ENCODE data around the gene ZNF341. TPM values are rescaled to one million over a fixed set of nuclear protein-coding genes. Genes with fewer than 3 reads are reported as not detected.
A peak's percentile ranks its signal among the peaks of the same experiment; 100 is the strongest.

The ZNF341 gene
- total RNA-seq, 2 donors from 2014 or later, result 1.8 to 2.3 TPM

DNA sequence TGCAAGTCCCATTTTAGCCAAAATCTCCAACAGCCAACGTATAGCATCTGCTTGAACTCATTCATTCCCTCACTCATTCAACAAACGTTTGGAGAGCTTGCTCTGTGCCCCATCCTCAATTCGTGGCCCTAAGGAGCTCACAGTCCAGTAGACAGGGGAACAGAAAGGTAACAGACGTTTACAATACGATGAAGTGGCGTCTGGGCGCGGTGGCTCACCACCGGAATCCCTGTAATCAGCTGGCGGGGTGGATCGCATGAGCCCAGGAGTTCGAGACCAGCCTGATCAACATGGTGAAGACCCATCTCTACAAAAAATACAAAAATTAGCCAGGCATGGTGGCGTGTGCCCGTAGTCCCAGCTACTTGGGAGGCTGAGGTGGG is 44.8 kb upstream of the ZNF341 start:
- H3K4me3 ChIP-seq, result peak overlapping the region; percentile 60
- peak overlapping the region; percentile 16 to 32 for H3K27ac ChIP-seq
- TF ChIP-seq CTCF (IDR thresholded peaks at IDR 0.05), result no peak
- no peaks in the 10 kb centered on the region for H3K9me3 ChIP-seq
- ATAC-seq (ENCODE audit: insufficient number of reproducible peaks, low FRiP score, low read depth), result no peak
- DNase-seq (ENCODE audit: low spot score), result no peak
- H3K27me3 ChIP-seq (replicated peaks; ENCODE audit: insufficient read depth), result no peaks in the 10 kb centered on the region
- H3K4me1 ChIP-seq (ENCODE audit: control insufficient read depth in 1 of 2, low read depth in 2 of 2), result peaks cover 5 to 13% of the 10 kb centered on the region in 2 donors
- H3K36me3 ChIP-seq, result no peaks in the 10 kb centered on the region

- Histone ChIP-seq H3K4me3 (no peak overlapping the region), H3K36me3 (no peaks in the 10 kb centered on the region), H3K27me3 (replicated peaks; ENCODE audit: insufficient read depth) (no peaks in the 10 kb centered on the region), H3K27ac (no peak overlapping the region), H3K4me1 (ENCODE audit: control insufficient read depth in 1 of 2, low read depth in 2 of 2) (peaks cover 5 to 13% of the 10 kb centered on the region in 2 donors), H3K9me3 (no peaks in the 10 kb centered on the region)
- ATAC-seq (ENCODE audit: insufficient number of reproducible peaks, low FRiP score, low read depth) (no peak), DNase-seq (ENCODE audit: low spot score) (no peak)
- TF ChIP-seq CTCF (IDR thresholded peaks at IDR 0.05), result no peak
These were observed 44.4 kb upstream of the ZNF341 start for GRCh38 chr20:33687370-33687915.

DNA sequence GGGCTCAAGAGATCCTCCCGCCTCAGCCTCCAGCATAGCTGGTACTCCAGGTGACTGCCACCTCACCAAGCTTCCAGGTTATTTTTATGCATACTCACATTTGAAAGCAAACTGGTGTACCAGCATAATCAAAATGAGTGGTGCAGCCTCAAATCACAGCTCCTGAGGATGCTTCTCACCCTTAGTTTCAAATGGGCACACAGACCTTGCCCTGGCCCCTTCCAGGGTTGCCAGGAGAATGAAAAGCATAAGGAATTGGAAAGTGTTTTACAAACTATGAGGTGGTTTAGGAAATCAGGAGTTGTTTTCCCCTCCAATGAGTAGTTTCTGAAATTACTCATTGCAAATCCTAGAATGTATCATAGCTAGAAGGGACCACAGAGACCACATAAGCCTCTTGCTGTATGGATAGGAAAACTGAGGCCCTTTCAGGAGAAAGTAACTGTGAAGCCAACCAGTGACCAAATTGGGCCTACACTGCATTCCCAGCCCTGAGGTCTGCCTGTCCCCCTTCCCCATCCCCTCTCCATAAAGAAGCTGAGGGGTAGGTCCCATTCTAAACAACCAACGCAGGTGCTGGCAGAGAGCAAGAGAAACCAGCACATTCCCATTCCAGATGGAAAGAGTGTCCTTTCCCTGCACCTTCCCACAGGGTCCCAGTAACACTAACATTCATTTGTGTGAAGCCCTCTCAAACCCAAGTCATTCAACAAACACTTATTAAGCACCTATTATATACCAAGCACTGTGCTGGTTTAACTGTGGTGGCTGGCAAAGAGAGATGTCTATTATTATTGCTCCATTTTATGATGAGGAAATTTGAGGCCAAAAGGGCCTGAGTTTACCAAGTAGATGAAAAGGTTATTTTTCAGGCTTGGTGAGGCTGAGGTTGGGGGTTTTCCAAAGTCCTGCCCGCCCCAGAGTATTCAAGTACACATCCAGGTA is 43.5 kb upstream of the ZNF341 start:
- no peaks in the 10 kb centered on the region for H3K36me3 ChIP-seq
- H3K4me3 ChIP-seq, result no peak overlapping the region
- H3K4me1 ChIP-seq (ENCODE audit: control insufficient read depth in 1 of 2, low read depth in 2 of 2), result peaks cover 5 to 16% of the 10 kb centered on the region in 2 donors
- no peak for TF ChIP-seq CTCF (IDR thresholded peaks at IDR 0.05)
- H3K27me3 ChIP-seq (replicated peaks; ENCODE audit: insufficient read depth), result no peaks in the 10 kb centered on the region
- ATAC-seq (ENCODE audit: insufficient number of reproducible peaks, low FRiP score, low read depth) (no peak), DNase-seq (ENCODE audit: low spot score) (no peak)
- H3K9me3 ChIP-seq, result no peaks in the 10 kb centered on the region
- no peak overlapping the region for H3K27ac ChIP-seq

DNA sequence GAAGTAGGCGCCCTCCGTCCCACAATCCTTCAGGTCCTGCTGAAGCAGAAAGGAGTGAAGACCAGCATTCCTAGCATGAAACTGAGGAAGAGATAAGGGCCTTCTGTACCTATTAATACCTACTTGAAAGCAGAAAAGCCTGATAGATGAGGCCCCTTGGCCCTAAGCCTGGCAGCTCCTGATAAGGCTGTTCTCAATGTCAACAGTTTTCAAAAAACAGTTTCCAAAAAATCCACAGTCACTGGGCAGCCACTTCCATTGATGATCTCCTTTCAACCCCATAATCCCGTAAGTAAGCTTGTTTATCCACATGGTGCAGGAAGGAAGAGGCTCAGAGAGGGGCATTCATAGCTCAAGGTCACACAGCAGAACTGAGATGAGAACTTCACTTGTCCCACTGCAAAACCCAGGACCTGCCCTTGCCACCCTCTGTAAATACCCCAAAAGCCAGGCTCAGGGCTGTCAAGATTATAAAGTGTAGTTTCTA is 42.8 kb upstream of the ZNF341 start:
- DNase-seq (ENCODE audit: low spot score) (no peak), ATAC-seq (ENCODE audit: insufficient number of reproducible peaks, low FRiP score, low read depth) (no peak)
- H3K36me3 ChIP-seq, result no peaks in the 10 kb centered on the region
- no peaks in the 10 kb centered on the region for H3K9me3 ChIP-seq
- TF ChIP-seq CTCF (IDR thresholded peaks at IDR 0.05), result no peak
- H3K27me3 ChIP-seq (replicated peaks; ENCODE audit: insufficient read depth), result no peaks in the 10 kb centered on the region
- H3K4me3 ChIP-seq, result no peak overlapping the region
- H3K27ac ChIP-seq, result no peak overlapping the region
- H3K4me1 ChIP-seq (ENCODE audit: control insufficient read depth in 1 of 2, low read depth in 2 of 2), result peaks cover 10 to 23% of the 10 kb centered on the region in 2 donors

- H3K4me1 ChIP-seq (ENCODE audit: control insufficient read depth in 1 of 2, low read depth in 2 of 2), result peaks cover 15 to 28% of the 10 kb centered on the region in 2 donors
- ATAC-seq (ENCODE audit: insufficient number of reproducible peaks, low FRiP score, low read depth) (no peak), DNase-seq (ENCODE audit: low spot score) (no peak)
- H3K9me3 ChIP-seq, result no peaks in the 10 kb centered on the region
- H3K36me3 ChIP-seq, result no peaks in the 10 kb centered on the region
- no peak overlapping the region for H3K27ac ChIP-seq
- H3K4me3 ChIP-seq, result no peak overlapping the region
- no peaks in the 10 kb centered on the region for H3K27me3 ChIP-seq (replicated peaks; ENCODE audit: insufficient read depth)
- TF ChIP-seq CTCF (IDR thresholded peaks at IDR 0.05), result no peak
These were observed 42.3 kb upstream of the ZNF341 start for GRCh38 chr20:33689493-33689892.
